Activated T-helper 1 cell treated with Interleukin-2 at 50 U/mL for 16 hours (primary cell): ENCODE measurements around the gene JMJD8.

Experiments used
- DNase-seq: peaks from one replicate; pipeline ENCODE4 v3.0.0-alpha.2; 2020; ENCODE audit warnings: low read depth

Gene JMJD8

DNA sequence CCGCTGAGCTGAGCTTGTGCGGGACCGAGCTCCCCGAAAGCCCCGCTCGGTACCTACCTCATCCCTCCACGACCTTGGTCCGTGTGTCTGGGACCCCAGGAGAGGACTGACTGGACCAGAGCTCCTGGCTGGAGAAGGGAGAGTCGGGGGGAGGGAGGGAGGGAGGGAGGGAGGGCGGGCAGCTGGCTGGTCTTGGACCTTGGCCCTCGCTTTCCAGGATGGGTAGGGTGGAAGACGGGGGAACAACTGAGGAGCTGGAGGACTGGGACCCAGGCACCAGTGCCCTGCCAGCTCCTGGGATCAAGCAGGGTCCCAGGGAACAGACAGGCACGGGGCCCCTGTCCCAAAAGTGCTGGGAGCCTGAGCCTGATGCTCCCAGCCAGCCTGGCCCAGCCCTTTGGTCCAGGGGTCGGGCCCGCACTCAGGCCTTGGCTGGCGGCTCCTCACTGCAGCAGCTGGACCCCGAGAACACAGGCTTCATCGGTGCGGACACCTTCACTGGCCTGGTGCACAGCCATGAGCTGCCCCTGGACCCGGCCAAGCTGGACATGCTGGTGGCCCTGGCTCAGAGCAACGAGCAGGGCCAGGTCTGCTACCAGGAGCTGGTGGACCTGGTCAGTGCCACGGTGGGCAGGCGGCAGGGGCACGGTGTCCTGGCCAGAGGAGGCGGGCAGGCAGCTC, 8.1 kb downstream of the JMJD8 start:
- no peak for DNase-seq

DNA sequence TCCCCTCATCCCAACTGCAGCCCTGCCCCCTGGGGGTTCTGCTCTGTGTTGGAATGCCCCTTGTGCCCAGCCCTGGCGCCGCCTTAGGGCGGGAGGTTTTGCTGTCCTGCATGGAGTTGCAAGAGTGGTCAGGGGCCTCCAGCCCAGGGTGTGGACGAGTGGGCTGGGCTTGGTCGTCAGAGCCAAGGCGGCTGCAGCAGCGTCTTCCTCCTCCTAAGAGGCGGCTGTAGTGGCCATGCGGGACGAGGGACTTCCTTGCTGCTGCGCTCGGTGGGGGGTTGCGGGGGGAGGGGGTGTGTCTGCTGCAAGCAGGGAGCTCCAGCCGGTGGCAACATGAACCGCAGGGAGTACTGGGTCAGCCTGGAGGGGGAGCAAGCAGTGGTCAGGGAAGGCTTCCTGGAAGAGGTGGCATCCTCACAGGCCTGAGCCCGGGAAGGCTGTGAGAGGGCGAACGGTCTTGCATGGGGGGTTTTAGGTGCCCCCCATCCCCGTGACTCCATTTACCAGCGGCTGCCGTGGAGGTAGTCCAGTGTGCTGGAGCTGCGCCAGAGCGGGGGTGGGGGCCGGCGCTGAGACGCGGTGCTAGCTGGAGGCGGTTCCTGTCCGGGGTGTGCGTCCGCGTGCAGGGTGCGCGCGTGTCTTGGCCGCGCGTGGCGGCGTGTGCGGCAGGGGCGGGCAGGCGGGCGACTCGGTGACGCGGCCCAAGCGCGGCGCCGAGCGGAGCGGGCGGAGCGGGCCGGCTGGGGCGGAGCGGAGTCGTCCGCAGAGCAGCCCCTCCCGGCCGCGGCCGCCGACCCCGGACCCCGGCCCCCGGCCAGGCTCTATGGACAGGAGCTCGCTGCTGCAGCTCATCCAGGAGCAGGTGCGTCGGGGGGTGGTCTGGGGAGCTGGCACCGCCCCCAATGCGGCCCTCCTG, 8.9 kb downstream of the JMJD8 start, which contains the start of gene RHBDL1:
Gene RHBDL1, plus strand, starts transcription at position 704 of the 916 bp plus-strand sequence. Its CDS starts 120 bp downstream, at position 824.
- no peak for DNase-seq

DNA sequence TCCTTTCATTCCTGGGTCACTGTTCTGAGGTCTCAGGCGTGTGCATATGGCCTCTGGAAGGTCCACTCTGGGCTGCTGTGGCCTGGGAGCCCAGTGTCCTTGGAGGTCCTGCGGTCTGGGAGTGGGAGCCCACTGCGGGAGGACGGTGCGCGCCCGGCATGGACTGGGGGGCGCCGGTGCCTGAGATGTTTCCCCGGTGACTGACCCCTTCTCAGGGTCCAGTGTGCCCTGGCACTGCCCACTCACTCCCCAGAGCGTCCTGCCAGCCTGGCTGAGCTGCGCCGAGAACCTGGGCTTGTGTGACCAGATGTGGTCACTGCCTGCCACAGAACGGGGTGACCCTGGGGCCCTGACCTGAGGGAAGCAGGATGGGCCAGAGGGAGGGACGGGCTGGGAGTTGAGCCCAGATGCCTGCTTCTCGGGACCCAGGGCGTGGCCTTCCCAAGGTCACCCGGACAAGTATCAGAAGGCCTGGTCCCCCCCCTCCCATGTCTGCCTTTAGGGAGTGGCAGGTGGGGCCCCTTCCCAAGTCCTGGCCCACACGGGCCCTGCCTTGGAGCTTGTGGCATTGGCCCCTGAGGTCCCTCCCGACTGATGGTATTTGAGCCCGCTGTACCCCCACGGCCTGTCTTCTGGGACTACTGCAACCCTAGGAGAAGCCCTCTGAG, 9.8 kb downstream of the JMJD8 start:
- no peak for DNase-seq

DNA sequence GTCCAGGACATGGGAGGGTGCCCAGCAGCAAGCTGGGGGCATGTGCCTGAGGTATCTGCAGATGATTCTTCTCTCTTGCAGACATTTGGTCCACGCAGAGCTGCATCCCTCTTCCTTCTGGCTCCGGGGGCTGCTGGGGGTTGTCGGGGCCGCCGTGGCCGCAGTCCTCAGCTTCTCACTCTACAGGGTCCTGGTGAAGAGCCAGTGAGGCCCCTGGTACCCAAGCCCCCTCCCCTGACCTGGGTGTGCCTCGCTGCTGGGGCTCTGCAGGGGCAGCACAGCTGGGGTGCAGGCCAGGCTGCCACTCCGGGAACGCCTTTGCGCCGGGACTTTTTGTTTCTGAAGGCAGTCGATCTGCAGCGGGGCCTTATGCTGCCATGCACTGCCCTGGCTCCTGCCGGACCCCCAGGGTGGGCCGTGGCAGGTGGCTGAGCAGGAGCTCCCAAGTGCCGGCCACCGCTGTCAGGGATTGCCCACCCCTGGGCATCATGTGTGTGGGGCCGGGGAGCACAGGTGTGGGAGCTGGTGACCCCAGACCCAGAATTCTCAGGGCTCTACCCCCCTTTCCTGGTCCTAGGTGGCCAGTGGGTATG, 10.6 kb downstream of the JMJD8 start:
- DNase-seq = no peak

DNA sequence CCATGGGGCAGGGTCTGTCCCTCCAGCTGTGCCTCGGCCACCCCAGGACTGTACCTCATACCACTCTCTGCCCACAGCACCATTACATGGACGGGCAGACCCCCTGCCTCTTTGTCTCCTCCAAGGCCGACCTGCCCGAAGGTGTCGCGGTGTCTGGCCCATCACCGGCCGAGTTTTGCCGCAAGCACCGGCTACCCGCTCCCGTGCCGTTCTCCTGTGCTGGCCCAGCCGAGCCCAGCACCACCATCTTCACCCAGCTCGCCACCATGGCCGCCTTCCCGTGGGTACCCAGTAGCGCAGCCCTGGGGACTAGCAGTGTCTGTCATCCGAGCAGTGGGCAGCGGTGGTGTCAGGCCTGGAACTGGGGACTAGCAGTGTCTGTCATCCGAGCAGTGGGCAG, 11.3 kb downstream of the JMJD8 start:
- no peak for DNase-seq

DNA sequence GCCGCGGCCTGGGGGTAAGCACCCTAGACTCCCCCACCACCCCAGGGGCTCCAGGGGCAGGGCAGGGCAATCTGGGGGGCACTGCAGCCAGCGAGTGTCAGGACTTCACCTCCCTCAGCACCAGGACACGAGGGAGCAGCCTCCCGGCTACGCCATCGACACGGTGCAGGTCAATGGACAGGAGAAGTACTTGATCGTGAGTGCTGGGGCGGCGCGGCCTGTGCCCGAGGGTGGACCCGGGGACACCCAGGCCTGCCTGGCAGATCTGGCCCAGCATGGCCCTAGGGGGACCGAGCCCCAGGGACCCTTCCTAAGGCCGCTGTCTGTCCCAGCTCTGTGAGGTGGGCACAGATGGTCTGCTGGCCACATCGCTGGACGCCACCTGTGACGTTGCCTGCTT, 11.8 kb downstream of the JMJD8 start:
- DNase-seq = no peak

DNA sequence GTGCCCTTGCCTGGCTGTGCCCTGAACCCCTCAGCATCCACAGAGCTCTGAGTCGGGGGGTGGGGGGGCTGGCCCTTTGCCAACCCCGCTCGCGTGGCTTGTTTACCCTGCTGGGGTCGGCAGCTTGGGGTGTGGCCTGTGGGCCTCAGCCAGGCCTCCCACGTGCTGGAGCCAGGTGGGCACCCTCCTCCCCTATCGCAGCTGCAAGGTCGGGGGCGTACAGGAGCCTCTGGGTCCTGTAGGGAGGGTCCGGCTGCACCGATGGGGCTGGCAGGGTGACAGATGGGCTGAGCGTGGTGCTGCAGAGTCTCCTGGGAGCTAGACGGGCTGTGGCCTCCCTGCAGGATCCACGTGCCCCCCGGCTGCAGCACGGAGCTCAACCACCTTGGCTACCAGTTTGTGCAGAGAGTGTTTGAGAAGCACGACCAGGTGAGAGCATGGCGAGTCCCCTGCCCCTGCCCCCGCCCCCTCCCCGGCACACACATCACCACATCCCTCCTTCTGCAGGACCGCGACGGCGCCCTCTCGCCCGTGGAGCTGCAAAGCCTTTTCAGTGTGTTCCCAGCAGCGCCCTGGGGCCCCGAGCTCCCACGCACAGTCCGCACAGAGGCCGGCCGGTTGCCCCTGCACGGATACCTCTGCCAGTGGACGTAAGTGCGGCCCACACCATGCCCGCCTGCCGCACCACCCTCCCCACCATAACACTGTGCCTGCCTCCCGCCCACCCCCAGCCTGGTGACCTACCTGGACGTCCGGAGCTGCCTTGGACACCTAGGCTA, 12.6 kb downstream of the JMJD8 start:
- no peak for DNase-seq

DNA sequence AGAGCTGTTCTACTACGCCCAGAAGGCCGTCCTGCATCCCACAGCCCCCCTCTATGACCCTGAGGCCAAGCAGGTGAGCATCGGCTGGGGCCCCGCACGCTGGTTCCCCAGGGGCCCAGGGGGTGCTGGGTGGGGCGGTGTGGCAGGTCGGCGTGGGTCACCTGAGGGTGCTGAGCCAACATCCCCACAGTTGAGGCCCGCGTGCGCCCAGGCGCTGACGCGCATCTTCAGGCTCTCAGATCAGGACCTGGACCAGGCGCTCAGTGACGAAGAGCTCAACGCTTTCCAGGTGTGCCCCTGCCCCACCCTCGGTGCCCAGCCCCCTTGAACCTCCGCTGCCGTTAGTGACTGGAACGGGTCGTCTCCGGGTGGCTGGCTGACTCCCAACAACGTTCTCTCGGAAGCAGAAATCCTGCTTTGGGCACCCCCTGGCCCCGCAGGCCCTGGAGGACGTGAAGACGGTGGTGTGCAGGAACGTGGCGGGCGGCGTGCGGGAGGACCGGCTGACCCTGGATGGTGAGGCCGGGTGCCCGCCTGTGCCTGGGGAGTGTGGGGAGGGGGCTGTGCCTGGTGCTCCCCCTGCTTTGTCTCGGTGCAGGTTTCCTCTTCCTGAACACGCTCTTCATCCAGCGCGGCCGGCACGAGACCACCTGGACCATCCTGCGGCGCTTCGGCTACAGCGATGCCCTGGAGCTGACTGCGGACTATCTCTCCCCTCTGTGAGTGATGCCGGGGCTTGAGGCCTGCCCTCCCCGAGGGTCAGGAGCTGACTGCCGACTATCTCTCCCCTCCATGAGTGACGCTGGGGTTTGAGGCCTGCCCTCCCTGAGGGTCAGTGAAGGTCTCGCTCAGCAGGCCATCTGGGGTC, 13.4 kb downstream of the JMJD8 start:
- no peak for DNase-seq

DNA sequence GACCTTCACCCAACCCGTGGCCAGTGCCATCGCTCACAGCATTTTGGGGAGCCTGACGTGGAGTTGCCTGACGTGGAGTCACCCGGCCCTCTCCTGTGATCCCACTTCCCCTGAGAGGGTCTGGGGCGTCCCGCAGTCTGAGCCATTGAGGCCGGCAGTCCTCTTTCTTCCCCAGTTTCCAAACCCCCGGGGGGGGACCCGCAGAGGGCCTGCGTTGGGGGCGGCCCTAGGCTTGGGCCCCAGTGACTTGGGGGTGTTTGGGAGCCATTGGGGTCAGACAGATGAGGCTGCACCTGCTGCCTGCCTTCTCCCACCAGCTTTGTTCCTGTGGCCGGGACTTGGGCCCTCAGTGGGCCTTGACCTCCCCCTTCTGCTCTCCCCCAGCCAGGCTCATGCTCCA, 14.5 kb downstream of the JMJD8 start:
- no peak for DNase-seq

DNA sequence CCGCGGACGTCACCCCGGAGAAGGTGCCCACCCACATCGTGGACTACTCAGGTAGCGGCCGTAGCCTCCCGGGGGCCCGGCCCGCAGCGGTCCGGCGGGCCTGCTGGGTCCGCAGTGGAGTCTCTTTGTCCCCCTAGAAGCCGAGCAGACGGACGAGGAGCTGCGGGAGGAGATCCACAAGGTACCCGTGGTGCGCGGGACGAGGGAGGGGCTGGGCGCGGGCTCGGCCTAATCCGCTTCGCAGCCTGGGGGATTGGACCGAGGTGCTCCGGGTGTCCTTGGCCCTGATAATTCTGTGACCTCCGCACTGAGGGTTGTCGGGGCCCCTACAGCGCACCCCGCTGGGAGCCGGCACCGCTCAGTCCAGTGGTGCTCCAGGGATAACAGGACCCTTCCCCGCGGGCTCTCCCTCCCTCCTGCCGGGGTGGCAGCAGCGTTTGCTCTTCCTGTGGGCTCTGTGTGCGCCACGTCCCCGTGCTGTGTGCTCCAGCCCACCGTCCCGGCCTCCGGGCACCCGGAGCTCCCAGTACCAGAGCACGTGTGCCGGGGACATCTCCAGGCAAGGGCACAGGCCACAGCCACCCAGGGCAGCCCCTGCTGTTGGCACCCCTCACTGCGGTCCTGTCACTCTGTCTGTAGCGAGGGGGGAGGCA, 15.5 kb downstream of the JMJD8 start:
- DNase-seq = no peak

DNA sequence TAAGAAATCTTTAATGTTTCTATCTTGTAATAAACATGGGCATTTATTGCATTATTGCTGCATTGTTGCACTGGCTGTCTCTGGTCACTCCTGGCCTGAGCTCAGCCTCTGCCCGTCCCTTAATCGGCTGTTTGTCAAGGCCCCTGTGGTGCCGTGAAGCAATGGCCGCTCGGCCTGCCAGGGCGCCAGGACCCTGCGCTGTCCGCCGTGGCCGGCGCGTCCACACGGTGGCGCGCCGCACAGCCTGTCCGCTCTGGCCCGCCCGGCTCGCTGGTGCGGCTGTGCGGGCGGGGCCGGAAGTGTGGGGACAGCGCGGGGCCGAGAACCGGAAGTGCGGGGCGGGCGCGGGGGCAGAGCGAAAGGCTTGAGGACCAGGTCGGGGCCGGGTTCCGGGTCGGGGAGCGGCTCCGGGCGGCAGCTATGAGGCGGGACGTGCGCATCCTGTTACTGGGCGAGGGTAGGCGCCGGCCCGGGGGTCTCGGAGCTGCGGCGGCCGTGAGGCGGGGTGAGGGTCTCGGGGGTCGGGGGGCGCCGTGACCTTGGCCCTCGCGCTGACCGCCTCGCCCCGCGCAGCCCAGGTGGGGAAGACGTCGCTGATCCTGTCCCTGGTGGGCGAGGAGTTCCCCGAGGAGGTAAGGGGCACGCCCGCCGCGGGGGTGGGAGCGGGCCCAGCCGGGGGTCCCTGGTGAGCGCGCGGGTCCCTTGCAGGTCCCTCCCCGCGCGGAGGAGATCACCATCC, 16.2 kb downstream of the JMJD8 start, which contains the start of gene RHOT2:
Gene RHOT2, plus strand, starts transcription at position 353 of the 739 bp plus-strand sequence. Its CDS starts 68 bp downstream, at position 421.
- DNase-seq = peak; percentile 93

DNA sequence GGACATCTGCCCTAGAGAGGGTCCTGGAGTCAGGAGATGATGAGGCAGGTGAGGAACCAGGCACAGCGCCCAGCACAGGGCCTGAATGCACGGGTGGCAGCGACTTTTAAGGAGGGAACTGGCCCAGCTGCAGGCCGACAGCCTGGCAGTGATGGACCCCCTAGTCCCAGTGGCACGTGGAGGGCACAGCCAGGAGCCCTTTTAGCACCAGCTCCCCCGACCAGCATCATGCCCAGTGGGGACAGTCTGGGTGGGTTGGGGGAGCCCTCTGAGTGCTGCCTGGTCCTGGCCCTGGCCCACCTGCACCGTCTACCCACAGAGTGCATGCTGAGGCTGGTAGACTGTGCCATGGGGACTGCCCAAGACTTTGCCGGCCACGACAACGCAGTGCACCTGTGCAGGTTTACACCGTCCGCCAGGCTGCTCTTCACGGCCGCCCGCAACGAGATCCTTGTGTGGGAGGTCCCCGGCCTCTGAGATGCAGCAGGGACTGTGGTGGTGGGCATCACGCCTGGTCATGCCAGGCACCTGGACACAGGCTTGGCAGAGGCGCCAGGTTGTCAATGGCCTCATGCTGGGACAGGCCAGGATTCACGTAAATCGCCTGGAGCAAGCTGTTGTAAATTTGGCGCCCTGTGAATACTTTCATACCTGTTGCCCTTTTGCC, 16.9 kb downstream of the JMJD8 start:
- no peak for DNase-seq

DNA sequence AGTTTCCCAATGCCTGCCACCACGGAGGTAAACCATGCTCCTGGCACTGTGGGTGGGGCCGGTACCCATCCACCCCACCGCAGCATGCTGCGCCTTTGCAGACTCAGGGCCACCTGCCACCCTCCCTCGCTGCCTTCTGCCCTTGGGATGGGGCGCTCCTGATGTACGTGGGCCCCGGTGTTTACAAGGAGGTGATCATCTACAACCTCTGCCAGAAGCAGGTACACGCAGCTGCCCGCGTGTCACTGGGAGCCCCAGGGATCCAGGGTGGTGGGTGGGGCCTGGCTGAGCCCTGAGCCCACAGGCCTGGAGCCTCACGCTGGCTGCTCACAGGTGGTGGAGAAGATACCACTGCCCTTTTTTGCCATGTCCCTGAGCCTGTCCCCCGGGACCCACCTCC, 17.6 kb downstream of the JMJD8 start:
- DNase-seq = no peak

DNA sequence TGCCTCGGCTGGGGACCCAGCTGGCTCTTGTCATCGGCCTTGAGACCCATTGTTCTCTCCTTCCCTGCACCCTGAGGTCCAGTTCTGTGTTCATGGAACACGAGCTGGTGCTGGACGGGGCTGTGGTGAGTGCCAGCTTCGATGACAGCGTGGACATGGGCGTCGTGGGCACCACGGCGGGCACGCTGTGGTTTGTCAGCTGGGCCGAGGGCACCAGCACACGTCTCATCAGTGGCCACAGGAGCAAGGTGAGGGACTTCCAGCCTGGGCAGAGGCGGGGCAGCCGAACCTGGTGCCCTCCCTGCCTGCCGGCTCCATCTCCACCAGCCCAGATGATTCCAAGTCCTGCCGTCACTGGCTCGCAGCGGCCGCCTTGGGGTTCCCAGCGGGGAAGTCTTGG, 21.5 kb downstream of the JMJD8 start:
- DNase-seq = no peak

DNA sequence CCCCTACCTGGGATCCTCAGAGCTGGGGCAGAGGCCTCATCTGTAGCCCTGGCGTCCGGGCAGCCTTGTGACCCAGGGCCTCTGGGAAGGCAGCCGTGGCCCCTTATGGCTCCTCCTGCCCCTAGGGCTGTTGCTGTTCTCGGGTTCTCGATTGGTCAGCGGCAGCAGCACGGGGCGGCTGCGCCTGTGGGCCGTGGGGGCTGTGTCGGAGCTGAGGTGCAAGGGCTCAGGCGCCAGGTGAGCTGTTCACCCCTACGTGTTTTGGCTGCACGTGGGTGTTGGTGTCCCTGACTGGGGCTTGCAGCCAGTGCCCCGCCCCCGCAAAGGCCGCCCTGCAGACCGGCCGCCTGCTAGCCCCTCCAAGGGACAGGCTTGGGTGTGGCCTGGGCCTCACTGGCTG, 22.0 kb downstream of the JMJD8 start:
- DNase-seq = no peak

DNA sequence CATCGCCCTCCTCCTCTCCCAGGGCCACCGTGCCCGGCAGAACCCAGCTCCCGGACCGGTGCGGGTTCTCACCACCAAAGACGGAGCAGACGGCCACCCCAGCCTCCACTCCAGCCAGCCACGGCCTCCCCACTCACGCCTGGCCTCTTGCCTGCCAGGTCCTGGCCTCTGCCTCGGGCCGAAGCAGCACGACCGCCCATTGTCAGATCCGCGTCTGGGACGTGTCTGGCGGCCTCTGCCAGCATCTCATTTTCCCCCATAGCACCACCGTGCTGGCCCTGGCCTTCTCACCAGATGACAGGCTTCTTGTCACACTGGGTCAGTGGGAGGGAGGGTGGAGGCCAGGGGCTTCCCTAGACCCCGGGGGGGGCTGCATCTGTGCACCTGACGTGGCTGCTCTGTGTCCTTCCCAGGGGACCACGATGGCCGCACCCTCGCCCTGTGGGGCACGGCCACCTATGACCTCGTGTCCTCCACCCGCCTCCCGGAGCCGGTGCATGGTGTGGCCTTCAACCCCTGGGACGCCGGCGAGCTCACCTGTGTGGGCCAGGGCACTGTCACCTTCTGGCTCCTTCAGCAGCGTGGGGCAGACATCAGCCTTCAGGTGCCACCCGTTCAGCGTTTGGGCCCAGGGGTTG, 22.8 kb downstream of the JMJD8 start:
- no peak for DNase-seq

DNA sequence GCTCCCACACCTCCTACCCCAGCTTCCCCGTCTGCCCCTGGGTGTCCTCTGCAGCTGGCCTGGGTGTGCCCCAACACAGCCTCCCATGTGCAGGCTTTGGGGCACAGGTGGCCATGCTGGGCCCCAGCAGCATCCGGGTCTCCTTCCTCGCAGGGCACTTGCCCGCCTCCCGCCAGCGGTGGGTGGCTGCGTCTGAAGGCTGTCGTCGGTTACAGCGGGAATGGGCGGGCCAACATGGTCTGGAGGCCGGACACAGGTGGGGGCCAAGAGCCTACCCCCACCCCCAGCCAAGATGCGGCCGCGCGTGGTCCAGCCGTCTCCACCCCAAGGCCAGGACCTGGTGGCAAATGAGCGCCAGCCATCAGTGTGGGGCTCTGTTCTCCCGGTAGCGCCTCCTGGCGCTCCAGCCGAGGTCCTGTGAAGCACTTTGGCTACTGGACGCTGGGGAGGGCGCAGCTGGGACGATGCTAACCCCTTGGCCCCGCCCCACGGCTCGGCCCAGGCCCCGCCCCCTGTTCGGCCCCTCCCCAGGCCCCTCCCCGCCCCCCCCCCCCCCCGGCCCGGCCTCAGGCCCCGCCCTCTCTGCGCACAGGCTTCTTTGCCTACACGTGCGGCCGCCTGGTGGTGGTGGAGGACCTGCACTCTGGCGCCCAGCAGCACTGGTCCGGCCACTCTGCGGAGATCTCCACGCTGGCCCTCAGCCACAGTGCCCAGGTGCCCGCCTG, 23.5 kb downstream of the JMJD8 start:
- peak; percentile 47 for DNase-seq

DNA sequence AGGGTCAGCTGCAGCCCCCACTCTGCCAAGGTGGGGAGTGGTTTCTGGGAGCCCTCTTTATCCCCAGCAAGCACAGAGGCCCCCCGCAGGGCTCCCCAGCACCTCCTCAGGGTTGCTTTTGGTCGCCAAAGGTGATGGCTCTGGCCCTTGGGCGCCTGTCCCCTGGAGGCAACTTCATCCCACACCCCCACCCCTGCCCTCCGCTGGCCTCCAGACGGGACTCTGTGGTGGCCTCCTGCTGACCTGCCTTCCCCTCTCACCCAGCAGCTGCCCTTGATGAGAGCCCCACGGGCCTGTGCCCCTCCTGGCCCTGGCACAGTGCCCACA, 24.0 kb downstream of the JMJD8 start:
- DNase-seq = no peak
